NOMO-1 treated with DMSO at 0.1 percent for 48 hours (cell line): ENCODE data around the gene MFSD2A.
"Not testable (repeated sequence)": the region's sequence is repeated elsewhere in the genome, so short reads cannot be mapped to it uniquely, and the experiment has no call there.

ENCODE experiments used
- DNase-seq: peaks from one replicate; lab custom pipeline; 2025; ENCODE audit not compliant: unreplicated experiment; lab: John Stamatoyannopoulos, UW

MFSD2A gene

DNA sequence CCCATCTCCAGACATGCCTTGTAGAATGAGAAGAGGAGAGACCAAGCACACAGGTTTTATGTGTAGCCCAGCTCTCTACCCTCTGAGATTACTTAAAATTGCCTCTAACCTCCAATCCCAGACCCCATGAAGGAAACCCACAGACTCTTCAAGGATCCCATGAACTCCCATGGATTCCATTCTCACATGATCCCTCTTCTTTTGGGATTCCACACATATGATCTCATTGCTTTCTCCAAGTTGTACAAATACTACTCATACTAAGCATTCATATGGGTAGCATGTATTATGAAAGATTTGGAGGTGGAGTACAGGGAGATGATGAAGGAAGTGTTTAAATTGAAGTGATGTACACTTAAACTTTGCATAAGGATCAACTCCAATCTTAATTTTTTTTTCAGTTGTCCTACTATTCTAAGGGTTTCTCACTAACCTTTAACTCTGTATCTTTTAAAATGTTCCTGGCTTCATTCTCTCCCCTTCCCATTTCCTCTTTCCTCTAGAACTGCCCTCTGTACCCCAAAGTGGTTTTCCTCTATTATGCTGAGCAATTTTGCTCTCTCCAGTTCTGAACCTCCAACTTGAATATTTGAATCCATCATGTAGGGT is 41.6 kb downstream of the MFSD2A start:
- no peak for DNase-seq

DNA sequence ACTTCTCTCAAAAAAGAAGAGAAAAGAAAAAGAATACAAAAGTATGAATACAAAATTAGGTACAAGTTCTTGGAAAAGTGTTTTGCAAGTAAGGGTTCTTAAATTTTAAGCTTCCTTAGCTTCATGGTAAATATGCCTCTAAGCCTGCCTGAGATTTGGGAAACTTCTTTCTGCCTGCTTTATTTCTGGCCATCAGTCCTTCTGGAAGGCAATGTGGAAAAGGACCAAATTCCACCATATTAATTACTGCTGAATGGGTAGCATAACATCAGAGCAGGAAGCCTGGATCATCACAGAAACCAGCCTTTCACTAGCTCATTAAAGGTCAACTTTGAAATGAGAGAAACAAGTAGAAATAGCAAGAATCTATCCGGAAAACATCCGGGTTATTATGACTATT is 46.5 kb downstream of the MFSD2A start:
- no peak for DNase-seq

DNA sequence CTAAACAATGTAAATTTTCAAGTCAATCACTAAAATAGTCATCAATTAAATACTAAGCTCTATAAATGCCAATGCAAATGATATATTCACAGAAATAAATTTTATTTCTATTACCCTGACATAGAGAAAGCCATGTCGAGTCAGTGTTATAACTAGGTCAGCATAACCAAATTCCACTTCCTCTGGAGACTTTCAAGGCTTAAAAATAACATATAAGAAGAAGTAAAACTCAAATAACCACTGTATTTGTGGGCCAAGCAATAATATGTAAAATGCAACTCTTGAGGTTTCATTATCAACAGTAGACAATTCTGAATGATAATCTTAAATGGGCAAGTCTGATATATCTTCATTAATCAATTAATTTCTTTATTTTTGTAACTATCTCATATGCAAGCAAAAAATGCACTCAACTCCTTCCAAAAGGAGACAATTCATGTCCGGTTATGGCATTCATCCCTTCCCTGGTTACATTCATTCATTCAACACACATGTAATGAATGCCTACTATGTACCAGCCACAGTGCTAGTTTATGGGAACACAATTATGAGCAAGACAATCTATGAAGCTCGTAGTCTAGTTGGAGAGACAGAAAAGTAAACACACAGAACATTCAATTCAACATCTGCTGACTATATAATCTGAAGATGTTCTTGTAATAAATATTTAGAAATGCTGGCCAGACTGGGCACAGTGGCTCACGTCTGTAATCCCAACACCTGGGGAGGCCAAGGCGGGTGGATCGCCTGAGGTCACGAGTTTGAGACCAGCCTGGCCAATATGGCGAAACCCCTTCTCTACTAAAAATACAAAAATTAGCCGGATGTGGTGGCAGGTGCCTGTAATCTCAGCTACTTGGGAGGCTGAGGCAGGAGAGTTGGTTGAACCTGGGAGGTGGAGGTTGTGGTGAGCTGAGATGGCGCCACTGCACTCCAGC is 48.5 kb downstream of the MFSD2A start:
- peak; percentile 72 for DNase-seq

DNA sequence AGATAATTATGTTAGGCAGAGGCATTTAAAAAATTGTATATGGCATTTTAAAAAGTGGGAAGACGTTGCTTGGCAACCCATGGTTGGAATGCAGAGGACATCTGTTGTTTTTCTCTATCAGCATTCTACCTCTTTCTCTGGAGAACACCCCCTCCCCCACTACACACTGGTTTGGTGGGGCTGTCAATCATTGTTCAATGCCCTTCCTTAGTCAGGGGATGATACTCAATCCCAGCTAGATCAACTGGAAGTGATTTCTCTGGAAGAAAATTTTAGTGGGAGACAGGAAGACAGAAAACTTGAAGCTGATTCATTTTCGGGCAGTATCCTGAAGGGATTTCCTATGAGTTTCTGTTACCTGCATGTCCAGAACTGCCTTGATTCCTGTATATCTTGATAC is 49.9 kb downstream of the MFSD2A start:
- no peak for DNase-seq

DNA sequence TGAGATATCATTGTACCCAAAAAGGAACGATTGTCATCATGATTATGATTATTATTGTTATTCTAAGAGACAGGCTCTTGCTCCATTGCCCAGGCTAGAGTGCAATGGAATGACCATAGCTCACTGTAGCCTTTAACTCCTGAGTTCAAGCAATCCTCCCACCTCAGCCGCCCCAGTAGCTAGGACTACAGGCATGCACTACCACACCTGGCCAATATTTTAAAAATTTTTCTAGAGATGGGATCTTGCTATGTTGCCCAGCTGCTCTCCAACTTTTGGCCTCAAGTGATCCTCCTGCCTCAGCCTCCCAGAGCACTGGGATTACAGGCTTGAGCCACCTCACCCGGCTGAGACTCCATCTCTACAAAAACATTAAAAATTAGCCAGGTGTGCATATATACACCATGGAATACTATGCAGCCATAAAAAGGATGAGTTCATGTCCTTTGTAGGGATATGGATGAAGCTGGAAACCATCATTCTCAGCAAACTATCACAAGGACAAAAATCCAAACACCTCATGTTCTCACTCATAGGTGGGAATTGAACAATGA is 52.6 kb downstream of the MFSD2A start:
- not testable (repeated sequence) for DNase-seq

DNA sequence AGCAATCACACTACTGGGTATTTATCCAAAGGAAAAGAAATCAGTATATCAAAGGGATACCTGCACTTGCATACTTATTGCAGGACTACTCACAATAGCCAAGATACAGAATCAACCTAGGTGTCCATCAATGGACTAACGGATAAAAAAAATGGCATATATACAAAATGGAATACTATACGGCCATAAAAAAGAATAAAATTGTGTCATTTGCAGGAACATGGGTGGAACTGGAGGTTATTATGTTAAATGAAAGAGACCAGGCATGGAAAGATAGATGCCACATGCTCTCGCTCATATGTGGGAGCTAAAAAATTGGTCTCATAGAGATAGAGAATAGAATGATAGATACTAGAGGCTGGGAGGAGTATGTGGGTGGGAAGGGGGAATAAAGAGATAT is 56.3 kb downstream of the MFSD2A start:
- no peak for DNase-seq

DNA sequence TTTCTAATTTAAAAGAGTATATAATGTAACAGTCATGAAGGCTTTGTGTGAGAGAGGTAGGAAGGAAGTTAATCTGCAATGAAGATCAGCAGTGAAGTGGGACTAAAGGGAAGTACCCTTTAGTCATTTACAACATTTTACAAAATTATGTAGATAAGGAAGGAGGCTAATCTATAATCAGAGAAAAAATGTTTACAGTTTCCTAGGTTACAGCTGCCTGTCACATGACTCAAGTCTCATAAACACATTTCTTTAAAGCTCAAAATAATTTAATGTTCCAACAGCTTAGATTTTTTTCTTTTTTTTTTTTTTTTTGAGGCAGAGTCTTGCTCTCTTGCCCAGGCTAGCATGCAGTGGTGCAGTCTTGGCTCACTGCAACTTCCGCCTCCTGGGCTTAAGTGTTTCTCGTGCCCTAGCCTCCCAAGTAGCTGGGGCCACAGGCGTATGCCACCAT is 59.3 kb downstream of the MFSD2A start:
- DNase-seq: peak; percentile 64

DNA sequence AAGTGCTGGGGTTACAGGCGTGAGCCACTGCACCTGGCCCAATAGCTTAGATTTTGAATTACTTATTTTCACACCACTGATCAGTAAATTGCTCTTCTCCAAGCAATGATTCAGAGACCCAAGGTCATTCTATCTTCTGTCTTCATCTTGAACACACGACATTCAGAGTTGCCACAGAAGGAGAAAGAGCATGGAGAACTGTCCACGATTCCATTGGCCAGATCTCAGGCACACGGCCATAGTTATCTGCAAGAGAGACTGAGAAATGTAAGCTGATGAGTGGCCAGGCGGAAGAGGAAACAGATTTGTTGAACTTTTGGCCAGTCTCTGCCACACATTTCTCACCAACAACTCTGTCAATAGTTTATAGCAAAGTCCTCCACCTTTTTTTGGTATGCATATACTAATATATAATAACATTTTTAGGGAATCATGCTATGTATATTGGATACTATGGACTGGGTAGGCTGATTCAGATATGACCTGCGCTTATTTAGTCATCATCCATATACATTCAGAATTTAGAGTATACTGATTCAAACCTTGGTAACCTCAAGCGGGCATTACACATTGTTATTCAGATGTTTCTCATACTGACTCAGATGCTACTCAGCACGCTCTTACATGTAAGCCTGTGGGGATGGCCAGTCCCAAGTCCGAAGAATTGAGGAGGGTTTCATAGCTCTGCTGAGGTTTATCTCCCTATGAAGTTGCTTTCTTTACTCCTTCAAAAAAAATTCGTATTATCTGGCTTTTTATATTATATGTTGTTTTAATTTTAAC is 60.1 kb downstream of the MFSD2A start:
- no peak for DNase-seq

DNA sequence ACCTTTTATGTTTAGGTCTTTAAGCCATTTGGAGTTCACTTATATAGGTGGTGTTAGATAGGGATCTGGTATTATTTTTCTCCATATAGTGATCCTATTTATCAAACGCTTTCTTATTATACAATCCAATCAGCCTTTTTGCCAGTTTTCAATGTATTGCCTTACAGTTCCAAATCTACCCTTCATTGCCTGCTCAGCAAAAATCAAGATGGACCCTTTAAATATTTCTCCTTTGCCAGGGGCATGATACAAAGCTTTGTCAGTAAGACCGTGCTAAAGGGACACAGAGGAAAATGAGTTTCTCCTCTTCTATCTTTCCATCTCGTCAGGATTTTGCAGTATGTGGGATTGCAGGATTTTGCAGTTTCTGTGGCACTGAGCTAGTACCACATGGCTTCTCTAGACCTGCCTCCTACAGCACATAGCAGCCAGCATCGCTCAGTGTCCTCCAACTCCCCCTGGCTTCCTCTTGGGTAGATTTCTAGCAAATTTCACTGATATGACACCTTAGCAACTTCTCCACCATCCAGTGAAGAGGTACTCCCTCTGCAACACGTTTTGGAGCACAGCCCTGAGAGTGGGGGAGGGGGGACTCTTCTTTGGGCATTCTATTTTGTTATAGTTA is 63.1 kb downstream of the MFSD2A start:
- no peak for DNase-seq
